ENCODE measurements around the gene TMOD4.
A peak's percentile ranks its signal among the peaks of the same experiment; 100 is the strongest.

The TMOD4 gene

DNA sequence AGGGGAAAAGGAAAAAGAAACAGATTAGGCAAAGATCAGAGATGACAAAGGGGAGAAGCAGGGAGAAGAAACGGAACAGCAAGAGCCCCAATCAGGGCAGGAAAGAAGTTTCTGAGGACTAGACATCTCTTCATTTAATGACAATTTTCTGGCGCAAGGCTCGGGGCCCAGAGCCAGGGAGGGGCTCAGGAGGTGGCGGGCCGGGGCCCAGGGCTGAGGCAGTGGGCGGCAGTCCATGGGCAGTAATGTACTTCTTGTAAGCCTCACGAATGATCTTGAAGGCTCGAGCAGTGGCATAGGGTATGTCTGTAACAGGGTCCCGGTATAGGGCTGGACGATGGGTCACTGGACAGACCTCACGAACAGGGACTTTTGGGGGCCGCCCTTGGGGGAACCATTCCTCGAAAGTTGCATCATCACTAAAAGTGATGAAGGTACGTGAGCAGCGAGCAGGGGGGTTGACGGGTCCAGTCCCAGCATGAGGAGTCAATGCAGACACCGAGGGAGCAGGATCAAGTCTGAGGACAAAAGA is 799 bp upstream of the TMOD4 start:
- FAIRE-seq (no peak), DNase-seq (ENCODE audit: low spot score) (no peak)

DNA sequence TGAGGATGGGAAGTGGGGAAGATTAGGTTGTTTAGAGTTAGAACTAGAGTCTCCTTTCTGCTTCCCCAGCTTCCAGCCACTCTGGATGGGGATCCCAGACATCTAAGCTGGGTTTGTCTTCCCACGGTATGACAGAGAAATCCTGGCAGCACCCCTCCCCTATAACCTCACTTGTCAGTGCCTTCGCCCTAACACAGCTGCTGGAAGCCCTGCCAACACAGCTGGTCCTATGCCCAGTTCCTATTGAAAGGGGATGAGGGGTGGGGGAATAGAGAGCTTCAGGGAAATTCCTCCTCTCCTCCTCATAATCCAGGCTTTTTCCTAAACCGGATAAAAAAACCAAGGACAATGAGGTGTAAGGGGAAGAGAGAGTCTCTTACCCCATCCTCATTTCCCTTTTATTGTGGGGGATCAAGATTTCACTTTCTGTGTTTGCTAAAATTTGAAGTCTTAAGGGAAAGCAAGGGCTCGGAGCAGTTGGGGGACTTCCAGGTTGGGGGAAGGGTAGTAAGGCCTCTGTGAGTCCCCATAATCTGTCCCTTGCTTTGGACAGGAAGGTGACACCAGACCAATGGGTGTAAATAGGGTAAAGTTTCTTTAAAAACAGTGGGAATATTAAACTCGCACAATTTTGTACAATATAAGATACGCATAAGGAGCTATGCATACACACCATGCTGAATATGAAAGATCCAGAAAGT is 590 bp downstream of the TMOD4 start:
- FAIRE-seq (no peak), DNase-seq (ENCODE audit: low spot score) (no peak)

DNA sequence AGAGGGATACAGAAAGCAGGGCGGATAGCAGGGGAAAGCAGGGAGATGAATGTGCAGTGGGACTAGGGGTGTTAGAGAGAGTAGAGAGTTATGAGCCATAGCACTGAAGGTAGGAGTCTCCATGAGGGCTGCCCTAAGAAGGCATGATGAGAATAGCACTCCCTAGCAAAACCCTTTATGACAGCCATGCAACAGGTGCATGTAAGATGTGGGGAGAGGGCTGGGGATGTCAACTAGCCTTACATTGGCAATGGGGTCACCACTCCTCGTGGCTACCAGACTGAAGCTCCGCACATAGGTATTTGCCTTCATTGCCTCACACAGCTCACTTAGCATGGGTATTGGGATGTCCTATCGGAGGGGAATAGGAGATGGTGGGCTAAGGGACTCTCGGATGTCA is 4.6 kb downstream of the TMOD4 start:
- FAIRE-seq: no peak
- no peak for DNase-seq (ENCODE audit: low spot score)

DNA sequence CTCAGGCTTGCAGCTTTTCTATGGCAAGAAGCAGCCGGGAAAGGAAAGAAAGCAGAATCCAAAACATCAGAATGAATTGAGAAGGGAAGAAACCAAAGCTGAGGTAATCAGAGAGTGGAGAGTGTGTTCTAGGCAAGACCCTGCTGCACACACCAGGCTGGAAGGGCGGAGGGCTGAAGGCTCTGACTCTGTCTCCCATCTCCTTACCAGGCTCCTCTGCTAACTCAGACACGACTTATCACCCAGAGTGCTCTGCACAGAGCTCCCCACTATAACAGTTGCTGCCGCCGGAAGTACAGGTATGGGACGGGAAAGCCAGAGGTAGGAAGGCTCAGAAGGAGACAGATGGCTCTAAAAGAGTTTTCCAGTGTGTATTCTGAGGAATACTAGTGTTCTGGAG is 8.7 kb downstream of the TMOD4 start:
- DNase-seq (ENCODE audit: low spot score): no peak
- FAIRE-seq: no peak

DNA sequence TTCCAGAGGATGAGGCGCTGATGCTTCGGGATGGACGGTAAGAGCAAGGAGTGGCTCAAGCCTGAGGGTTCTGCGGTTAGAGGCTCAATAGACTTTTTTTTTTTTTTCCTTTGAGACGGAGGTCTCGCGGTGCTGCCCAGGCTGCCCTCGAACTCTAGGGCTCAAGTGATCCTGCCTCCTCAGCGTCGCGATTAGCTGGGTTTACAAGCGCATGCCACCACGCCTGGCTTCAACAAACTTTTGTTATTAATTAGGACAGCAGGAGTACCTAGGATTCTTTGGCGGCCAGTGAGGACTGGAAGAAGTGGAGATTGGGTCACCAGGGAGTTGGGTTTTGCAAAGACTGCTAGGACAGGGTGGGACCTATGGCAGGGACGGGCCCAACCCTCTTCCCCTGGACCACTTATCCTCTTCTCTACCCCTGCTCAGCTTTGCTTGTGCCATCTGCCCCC is 9.2 kb downstream of the TMOD4 start:
- DNase-seq (ENCODE audit: low spot score): peak; percentile 55
- FAIRE-seq: no peak

DNA sequence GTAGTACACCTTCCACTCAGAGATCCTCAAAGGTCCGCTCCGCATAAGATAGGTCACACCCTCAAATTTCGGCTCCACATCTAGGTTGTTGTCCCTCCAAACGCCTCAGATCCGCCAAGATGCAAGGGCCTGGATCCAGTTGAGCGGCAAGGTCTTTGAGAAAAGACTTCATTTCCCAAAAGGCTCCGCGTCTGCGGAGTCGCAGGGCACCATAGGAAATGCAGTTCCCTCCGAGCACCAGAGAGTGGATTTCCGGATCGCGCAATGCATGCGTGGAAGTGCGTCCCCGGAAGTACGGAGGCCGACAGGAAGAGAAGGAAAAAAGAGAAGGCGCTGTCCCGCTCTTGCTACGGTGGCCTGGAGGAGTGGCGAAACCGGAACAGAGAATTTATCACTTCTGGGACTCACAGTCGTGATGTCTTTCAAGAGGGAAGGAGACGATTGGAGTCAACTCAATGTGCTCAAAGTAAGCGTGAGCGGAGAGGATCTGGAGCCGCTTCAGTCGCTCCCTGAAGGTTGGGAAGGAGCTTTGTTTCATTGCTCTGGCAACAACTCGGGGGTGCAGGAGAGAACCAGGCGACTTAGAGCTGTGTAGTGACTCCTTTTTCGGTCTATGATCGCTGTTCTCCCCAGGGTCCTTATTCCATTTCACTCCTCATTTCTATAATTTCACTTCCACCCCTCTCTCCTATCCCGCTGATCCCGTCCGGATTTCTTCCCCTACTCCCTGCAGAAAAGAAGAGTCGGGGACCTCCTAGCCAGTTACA is 9.9 kb downstream of the TMOD4 start, which contains the start of the genes LYSMD1 and SCNM1:
LYSMD1 (minus strand) TSS at position 165 of the 767 bp plus-strand sequence. CDS start 644 bp downstream, outside the sequence.
SCNM1 (plus strand) TSS at position 407 of the 767 bp plus-strand sequence; CDS start at position 416, 9 bp downstream.
- peak; percentile 98 for DNase-seq (ENCODE audit: low spot score)
- FAIRE-seq: peak; percentile 92

DNA sequence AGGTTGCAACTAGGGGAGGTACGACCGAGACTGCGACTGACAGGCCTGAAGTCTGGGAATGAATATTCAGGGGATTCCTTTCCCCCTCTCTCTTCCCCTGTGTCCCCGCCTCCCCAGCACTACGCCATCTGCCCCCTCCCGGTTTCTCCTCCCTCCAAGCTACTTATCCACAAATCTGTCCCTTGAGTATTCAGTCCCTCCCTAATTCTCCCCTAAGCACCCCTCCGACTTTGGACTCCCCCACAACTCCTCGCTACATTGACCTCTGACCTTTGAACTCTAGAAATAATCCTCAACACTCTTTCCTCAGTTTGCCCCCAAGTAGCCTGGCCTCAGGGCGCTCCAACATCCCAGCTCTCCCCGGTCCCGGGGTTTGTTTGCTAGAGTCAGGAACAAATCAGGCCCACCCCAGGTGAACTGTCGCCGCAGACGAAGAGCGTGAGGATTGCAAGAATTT is 10.5 kb downstream of the TMOD4 start:
- DNase-seq (ENCODE audit: low spot score): no peak
- FAIRE-seq: no peak

DNA sequence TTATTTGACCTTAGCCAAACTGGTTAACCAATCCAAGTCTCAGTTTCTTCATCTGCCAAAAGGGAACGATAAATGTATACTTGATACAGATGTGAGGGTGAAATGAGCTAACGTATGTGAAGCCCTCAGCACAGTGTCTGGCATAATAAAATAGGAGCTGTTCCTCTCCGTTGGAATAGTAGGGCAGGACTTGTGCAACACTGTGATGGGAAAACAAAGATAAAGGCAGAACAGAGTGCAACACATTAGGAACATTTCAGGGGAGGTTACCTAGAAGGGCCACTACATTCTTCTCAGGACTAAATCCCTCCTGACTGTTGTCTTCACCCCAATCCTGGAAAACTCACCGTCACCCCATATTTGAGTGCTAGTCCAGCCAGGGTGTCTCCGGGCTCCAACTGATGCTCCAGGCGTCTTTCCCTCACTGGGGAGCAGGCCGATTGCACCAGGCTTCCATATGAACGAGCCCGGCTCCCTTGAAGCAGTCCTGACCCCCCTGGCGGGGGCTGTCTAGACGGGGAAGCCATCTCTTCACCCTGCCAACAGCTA is 11.0 kb downstream of the TMOD4 start:
- FAIRE-seq (no peak), DNase-seq (ENCODE audit: low spot score) (no peak)

DNA sequence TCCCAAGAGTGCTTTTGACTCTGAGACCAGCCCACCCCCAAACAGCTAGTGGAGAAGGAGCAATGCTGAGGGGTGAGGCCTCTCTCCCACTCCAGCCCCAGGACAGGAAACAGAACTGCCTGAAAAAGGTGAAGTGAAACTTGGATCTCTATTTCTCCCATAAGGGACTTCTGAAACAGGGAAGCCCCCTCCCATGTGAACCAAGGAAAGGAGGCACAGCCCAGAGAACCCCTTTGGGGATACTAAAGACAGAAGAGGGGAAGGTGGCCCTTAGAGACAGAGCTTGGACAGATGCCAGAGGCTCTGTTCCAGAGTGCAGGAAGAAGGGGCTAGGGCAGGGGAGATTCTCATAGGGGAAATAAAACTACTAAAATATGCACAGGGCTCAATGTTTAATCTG is 16.4 kb downstream of the TMOD4 start:
- no peak for DNase-seq (ENCODE audit: low spot score)
- FAIRE-seq: no peak

DNA sequence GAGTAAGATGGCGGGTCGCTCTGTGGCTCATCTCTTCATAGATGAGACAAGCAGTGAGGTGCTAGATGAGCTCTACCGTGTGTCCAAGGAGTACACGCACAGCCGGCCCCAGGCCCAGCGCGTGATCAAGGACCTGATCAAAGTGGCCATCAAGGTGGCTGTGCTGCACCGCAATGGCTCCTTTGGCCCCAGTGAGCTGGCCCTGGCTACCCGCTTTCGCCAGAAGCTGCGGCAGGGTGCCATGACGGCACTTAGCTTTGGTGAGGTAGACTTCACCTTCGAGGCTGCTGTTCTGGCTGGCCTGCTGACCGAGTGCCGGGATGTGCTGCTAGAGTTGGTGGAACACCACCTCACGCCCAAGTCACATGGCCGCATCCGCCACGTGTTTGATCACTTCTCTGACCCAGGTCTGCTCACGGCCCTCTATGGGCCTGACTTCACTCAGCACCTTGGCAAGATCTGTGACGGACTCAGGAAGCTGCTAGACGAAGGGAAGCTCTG is 17.0 kb downstream of the TMOD4 start:
- DNase-seq (ENCODE audit: low spot score): no peak
- FAIRE-seq: no peak

DNA sequence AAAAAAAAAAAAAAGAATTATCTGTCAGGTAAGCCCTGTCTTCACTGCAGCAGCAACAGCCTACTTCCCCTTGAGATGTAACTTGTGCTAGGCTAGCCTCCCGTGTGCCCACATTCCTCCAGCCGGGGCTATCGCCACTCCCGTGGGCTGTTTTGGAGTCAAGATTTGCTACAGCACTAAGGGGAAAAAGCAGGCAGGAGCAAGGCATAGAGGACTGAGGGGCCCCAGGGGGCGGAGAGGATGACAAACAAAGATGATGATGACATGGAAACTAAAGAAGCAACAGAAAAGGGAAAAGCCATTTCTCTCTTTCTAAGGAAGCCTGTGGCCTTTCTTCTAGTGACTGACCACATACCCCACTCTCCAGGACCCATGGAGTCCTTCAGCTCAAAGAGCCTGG is 17.5 kb downstream of the TMOD4 start:
- no peak for FAIRE-seq
- DNase-seq (ENCODE audit: low spot score): no peak

DNA sequence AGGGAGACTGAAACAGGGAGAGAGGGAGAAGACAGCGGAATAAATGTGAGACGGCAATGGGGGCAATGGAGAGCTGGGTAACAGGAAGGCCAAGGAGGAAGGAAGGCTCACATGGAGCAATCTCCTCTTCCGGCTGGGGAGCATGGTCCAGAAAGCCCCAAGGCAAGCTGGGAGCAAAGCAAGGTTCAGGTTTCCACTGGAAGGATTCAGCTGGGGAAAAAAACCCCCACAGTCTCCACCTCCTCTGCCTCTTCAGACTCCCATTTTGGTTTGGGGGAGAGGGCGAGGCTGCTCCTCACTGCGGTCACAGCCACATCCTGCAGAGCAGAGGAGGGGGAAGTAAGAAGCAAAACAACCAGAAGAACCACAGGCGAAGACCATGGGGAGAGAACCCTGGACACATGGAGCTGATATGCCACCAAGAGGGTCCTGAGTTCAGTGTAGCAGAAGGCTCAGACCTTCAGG is 18.7 kb downstream of the TMOD4 start:
- no peak for DNase-seq (ENCODE audit: low spot score)
- no peak for FAIRE-seq

DNA sequence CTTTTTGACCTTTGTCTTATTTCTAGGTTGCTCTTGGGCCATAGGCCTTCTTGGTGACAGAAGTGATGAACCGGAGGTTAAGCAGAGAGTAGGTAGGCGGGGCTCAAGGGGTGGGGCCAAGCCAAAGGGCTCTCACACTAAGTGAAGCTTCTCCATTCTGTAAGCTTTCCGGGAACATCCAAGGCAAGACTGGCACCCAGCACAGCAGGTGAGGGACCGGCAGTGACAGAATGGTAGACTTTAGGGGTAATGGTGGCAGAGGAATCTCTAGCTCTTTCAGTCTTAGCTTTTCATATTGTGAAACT is 19.3 kb downstream of the TMOD4 start, which contains the start of gene TNFAIP8L2:
TNFAIP8L2 (plus strand) TSS at position 135 of the 305 bp plus-strand sequence. CDS start 2,049 bp downstream, outside the sequence.
- FAIRE-seq (no peak), DNase-seq (ENCODE audit: low spot score) (no peak)

DNA sequence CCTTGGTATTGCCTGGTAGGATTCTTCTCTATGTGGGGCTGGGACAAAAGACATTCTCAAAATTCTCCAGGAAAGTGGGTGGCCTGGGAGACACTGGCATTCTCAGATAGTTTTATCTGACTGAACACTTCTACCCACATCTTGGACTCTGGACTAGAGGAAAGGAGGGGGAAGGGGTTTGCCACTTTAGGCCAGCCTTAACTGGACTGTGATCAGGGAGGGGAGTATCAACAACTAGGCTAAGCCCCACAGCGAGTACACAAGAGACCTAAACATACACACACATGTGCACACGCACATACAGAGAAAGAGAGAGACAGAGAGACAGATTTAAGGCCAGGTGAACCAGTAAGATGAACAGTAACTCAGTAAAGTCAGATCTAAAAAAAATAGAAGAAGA is 28.1 kb downstream of the TMOD4 start:
- FAIRE-seq: no peak
- DNase-seq (ENCODE audit: low spot score): no peak

DNA sequence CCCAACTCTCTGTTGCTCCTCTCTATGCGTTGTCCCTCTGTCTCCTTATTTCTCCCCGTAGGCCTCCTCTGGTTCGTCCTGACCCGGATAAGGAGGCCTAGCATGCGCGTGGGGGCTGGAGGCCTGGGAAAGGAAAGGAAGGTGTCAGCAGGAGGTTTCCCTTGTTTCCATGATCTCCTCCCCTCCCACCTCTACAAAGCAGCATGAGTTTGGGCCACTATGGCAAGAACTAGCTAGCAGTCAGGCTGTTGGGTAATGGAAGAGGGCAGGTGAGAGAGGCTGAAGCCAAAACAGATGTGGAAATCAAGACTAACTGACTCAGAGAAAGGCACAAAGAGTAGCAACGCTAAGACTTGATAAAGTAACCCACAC is 28.7 kb downstream of the TMOD4 start:
- no peak for FAIRE-seq
- DNase-seq (ENCODE audit: low spot score): no peak

DNA sequence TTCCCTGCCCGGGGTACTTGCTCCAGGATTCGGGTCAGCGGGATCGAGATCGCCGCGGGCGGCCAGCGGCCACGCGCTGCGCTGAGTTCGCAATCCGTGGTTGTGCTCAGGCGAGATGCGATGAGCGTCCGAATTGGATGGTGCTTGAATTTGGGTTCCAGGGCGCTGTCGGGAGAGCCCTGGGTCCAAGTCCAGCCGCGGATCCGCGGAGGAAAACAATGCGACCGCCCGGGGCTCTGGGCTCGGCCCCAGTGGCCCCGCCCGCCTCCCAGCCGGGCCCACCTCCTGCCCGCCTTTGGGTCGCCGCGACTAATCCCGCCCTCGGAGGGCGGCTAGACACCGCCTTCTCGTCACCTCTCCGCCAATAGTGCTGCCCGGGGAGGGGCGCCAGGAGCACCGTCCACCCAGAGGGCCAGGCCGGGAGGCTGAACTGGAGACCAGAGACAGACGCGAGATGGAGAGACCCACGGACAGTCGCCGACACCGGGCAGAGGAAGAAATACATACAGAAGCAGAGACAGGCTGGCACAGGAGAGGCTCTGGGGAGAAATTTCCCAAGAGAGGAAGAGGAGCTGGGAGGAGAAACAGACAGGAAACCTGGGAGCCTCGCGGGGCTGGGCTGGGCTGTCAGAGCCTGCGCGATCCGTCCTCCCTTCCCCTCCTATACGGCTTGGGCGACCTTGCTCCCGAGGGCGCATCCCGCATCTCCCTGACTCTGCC is 29.2 kb downstream of the TMOD4 start, which contains the start of gene SEMA6C:
SEMA6C (minus strand) TSS at position 220 of the 720 bp plus-strand sequence. CDS start 4,010 bp downstream, outside the sequence.
- DNase-seq (ENCODE audit: low spot score): peak; percentile 77

DNA sequence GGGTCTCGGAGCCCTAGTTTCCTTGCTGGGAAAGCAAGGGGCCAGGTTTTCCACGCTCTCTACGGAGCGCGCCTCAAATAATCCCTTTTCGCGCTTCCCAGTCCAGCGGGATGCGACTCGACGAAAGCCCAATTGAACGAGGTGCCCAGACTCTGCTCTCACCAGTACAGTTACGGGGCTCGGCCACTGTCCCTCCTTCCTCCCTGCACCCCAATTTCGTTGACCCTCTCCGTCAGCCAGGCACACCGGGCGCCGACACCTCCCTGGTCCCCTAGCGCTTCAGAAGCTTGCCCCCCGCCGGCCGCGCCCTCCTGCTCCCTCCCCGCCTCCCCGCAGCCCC is 29.7 kb downstream of the TMOD4 start:
- FAIRE-seq (no peak), DNase-seq (ENCODE audit: low spot score) (no peak)

More for the DNA sequence above, 29.2 kb downstream of the TMOD4 start, which contains the start of gene SEMA6C:
- FAIRE-seq: peak; percentile 14

DNA sequence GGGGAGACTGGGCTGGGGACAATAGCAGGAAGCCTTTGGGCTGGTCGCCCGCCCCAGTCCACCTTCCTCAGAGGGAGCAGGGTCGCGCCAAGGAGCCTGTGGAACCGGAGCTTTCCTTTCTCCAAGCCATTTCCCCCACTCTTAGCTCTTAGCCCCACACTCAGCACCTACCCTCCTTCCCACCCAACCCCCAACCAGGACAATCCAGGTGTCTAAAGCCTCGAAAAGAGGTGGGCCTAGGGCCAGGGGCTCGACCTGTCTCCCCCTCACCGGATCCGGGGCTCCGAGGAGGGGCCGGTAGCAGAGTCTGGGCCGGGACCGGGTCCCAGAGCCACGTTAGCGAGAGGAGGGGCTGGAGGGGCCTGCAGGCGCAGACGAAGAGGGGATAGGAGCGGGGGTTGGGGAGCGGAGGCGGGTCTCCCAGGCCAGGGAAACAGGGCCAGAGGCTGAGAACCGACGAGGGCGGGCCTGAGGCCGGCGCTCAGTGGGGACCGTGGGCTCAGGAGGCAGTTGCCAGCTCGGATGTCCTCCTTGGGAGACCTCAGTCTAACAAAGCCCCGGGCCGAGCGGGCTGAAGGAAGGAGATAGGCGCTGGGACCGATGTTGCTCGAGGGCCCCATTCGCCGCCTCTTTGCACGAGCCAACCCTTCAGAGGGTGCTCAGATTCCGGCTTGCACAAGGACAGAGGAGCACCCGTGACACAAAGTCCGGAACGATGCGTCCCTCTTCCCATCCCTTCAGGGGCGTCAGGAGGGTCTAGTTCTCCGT is 30.3 kb downstream of the TMOD4 start:
- no peak for DNase-seq (ENCODE audit: low spot score)

DNA sequence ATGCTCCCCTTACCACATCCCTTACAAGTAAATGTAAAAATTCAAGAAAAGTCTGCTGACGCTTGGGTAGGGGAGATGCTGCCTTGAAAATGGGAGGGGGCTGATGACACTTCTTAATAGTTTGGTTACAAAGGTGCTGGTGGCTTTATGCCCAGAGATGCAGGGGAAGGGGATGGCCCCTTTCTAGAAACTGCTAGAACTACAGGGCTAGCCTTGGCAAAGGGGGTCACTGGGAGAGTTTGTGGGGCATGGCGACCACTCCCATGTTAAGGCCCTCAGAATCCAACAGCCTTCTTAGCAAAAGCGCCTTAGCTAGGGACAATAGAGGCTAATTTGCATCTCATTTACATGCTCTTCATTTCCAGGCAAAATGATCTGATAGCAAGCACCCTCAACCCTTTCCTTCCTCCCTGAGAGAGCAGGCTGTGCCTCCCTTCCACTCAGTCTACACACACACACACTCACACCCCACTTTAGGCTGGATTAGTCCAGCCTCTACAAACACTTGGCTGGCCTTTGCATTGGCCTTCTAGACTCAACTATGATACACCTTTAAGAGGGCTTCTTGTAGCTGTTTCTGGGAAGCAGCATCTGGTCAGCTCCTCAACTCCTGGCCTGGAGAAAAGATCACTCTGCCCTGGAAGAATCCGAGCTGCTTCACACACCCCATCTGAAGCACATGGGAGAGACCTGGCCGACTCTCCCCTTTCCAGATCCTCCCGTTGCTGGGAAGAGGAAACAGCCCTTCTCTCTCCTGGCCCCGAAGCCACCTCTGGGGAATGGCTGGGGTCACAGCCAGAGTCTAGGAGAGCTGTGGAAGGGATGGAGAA is 31.1 kb downstream of the TMOD4 start:
- no peak for DNase-seq (ENCODE audit: low spot score)
- no peak for FAIRE-seq

More for the DNA sequence above, 30.3 kb downstream of the TMOD4 start:
- no peak for FAIRE-seq

Measured in RCC 7860 (cell line).